ENCODE data around the gene SCAMP1.

GRCh38 chr5:78362220-78362619 lies 1.8 kb downstream of the SCAMP1 start:
- no peak for TF ChIP-seq CTCF (IDR thresholded peaks at IDR 0.05)
- TF ChIP-seq POLR2A (IDR thresholded peaks at IDR 0.05), result no peak

Measured in right lobe of liver (tissue), 4 donors.